Measurements from ENCODE around the gene PREPL.
"Not testable (repeated sequence)": the region's sequence is repeated elsewhere in the genome, so short reads cannot be mapped to it uniquely, and the experiment has no call there.

DNA sequence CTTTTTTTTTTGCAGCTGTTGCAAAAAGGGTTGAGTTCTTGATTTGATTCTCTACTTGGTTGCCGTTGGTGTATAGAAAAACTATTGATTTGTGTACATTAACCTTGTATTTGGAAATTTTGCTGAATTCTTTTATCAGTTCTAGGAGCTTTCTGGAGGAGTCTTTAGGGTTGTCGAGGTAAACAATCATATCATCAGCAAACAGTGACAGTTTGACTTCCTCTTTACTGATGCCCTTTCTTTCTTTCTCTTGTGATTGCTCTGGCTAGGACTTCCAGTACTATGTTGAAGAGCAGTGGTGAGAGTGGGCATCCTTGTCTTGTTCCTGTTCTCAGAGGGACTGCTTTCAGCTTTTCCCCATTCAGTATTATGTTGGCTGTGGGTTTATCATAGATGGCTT is 23.9 kb upstream of the PREPL start:
- not testable (repeated sequence) for TF ChIP-seq POLR2AphosphoS5, POLR2A (IDR thresholded peaks at IDR 0.05)
